CD4-positive, alpha-beta memory T cell (primary cell): ENCODE results near the gene MCMBP. TPM values are rescaled to one million over a fixed set of nuclear protein-coding genes. Genes with fewer than 3 reads are reported as not detected.

Experiments
- CTCF ChIA-PET: fragments of 350-600 bp; sonication (Branson Sonifier 250); formaldehyde crosslinking; loops from one replicate; lab custom pipeline; 2021; ENCODE audit warnings: inconsistent platforms; ENCODE audit not compliant: partially characterized antibody; lab: Charles Lee
- POLR2A ChIA-PET: fragments of 350-600 bp; sonication (Branson Sonifier 250); formaldehyde crosslinking; loops from one replicate; lab custom pipeline; 2021; ENCODE audit not compliant: partially characterized antibody; lab: Charles Lee
- DNase-seq, 5 donors: peaks; one replicate each; pipeline versions ENCODE4 v3.0.0 to v3.0.0-alpha.2; 2020 to 2022; ENCODE audit warnings: mixed read lengths in 1 of 5
- H3K27ac ChIP-seq: one replicate; pipeline ENCODE4 v1.7.0; 2013; ENCODE audit warnings: low read depth, low read length
- H3K27me3 ChIP-seq: 2 replicates; pipeline ENCODE4 v1.7.0; 2013; ENCODE audit warnings: mild to moderate bottlenecking, low read length, moderate library complexity; ENCODE audit not compliant: insufficient read depth
- H3K36me3 ChIP-seq: 2 replicates; pipeline ENCODE4 v1.7.0; 2013; ENCODE audit warnings: mild to moderate bottlenecking, low read length, moderate library complexity; ENCODE audit not compliant: insufficient read depth
- H3K4me1 ChIP-seq: 2 replicates; pipeline ENCODE4 v1.7.0; 2013; ENCODE audit warnings: mild to moderate bottlenecking, low read length, moderate library complexity; ENCODE audit not compliant: insufficient read depth
- H3K4me3 ChIP-seq, 2 donors: one replicate each; pipeline ENCODE4 v1.7.0; 2013; ENCODE audit warnings: low read length in 2 of 2, mild to moderate bottlenecking in 1 of 2
- H3K9me3 ChIP-seq, 2 donors: one replicate each; pipeline ENCODE4 v1.7.0; 2013; ENCODE audit warnings: low read length in 2 of 2, control low read depth in 1 of 2; ENCODE audit not compliant: control insufficient read depth in 1 of 2
- H3K27ac Mint-ChIP-seq, 7 donors: one replicate each; pipeline ENCODE4 v1.8.0; 2020 to 2021; ENCODE audit warnings: mixed read lengths in 7 of 7, mild to moderate bottlenecking in 6 of 7, inconsistent platforms in 3 of 7, moderate library complexity in 3 of 7
- H3K27me3 Mint-ChIP-seq, 2 donors: one replicate each; pipeline ENCODE4 v1.8.0; 2020 to 2021; ENCODE audit warnings: mixed read lengths in 2 of 2
- H3K36me3 Mint-ChIP-seq, 2 donors: one replicate each; pipeline ENCODE4 v1.8.0; 2020 to 2021; ENCODE audit warnings: mixed read lengths in 2 of 2, inconsistent platforms in 1 of 2, mild to moderate bottlenecking in 1 of 2
- H3K4me1 Mint-ChIP-seq, 4 donors: one replicate each; pipeline ENCODE4 v1.8.0; 2020 to 2021; ENCODE audit warnings: mixed read lengths in 4 of 4, mild to moderate bottlenecking in 1 of 4
- H3K4me3 Mint-ChIP-seq, 8 donors: one replicate each; pipeline ENCODE4 v1.8.0; 2020 to 2021; ENCODE audit warnings: mixed read lengths in 8 of 8, mild to moderate bottlenecking in 7 of 8, moderate library complexity in 6 of 8, inconsistent platforms in 3 of 8
- H3K9me3 Mint-ChIP-seq, 8 donors: one replicate each; pipeline ENCODE4 v1.8.0; 2020 to 2021; ENCODE audit warnings: mixed read lengths in 8 of 8, mild to moderate bottlenecking in 5 of 8, inconsistent platforms in 3 of 8, moderate library complexity in 1 of 8
- intact Hi-C: fragments of 100-400 bp; cut with micrococcal nuclease; formaldehyde crosslinking; loops from one replicate; pipeline ENCODE4 v1.15.1; 2023
- polyA plus RNA-seq, 2 donors: library from polyadenylated mRNA; unstranded; fragments of 300-500 nt; fragmentation: Illumina TruSeq; gene quantifications; one replicate each; pipeline ENCODE4 v1.2.3, GENCODE V29; 2021
- total RNA-seq, 2 experiments: library from RNA; stranded (reverse); gene quantifications; one replicate each; pipeline ENCODE4 v1.2.3, GENCODE V29; 2021

Gene MCMBP
- total and polyA plus RNA-seq, 4 experiments from 2014 or later = 54.8 to 70.5 (median 62.1) TPM

DNA sequence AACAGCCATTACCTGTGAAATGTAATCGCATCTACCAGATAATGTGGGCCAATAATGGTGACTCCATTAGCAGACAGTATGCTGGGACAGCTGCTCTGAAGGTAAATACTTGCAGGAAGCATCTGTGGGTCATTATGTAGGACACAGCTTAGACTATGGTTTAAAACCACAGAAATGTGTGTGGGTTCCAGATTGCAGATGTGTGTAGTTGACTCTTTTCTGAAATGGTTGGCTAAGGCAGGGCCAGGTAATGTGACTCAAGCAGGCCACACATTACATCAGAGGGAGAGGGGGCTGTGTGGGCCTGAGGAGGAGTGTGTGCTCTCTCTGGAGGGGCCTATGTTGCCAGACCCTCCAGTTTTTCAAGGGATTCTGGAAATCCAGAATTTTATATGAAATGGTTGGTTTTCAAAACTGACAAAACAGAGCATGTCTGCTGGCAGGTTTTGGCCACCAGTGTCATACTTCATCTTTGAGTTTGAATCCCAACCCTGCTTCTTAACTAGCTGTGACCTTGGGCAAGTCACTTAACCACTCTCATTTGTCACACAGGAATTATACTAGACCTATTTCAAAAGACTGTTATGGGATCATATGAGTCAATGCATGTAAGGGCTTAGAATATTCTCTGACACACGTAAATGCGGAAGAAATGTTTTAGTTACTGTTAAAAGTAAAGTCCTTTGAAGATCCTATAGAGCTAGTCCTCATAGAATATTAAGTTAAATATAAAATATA, 64.5 kb downstream of the MCMBP start:
- peak overlapping the region in 5 of 7 donors; percentile 3 to 59 (median 42) for H3K27ac Mint-ChIP-seq
- H3K27me3 Mint-ChIP-seq = no peaks in the 10 kb centered on the region
- peaks cover 17 to 28% of the 10 kb centered on the region in 2 donors for H3K36me3 Mint-ChIP-seq
- ChIA-PET POLR2A (no interaction called here), CTCF (interaction anchor here (1.0 to 1.1 kb wide), 2 partner anchors 51 to 58 kb away, joined by 3 to 6 read pairs; no protein-coding TSS in a partner anchor)
- H3K9me3 Mint-ChIP-seq = no peaks in the 10 kb centered on the region
- Histone ChIP-seq H3K9me3 (no peaks in the 10 kb centered on the region), H3K4me3 (no peak overlapping the region), H3K36me3 (peaks cover 7% of the 10 kb centered on the region), H3K4me1 (no peaks in the 10 kb centered on the region), H3K27me3 (no peaks in the 10 kb centered on the region), H3K27ac (no peak overlapping the region)
- intact Hi-C loops = no loop called here
- H3K4me3 Mint-ChIP-seq = peak overlapping the region in 1 of 8 donors; percentile 17
- peaks cover 0 to 7% (median 0%) of the 10 kb centered on the region in 4 donors for H3K4me1 Mint-ChIP-seq
- DNase-seq = peak in 1 of 5 donors; percentile 6

DNA sequence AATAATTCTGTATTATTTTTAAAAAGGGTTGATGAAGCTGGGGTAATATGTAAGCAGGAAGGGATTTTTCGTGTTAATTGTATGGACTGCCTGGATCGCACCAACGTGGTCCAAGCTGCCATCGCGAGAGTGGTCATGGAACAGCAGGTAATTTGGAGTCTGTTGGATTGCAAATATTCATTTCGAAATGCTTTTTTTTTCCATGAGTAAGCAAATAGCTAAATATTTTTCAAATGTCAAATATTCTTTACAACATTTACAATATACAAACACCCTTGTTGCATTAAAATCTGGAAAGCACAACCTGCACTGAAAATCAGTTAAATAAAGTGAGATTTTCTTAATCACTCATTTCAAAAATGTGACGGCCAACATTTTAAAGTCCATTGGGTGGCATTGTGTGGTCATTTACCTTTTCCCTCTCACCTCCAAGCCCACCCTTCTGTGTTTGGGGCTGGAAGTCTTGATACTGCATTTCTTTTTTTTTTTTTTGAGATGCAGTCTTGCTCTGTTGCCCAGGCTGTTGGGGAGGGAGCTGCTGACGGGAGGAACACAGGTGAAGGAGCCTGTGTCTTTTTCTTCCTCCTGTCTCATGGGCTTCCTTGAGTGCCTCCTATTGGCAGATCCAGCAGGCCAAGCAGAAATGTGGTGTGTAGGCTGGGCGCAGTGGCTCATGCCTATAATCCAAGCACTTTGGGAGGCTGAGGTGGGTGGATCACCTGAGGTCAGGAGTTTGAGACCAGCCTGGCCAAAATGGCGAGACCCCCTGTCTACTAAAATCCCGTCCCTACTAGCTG, 66.1 kb downstream of the MCMBP start:
- intact Hi-C loops = no loop called here

DNA sequence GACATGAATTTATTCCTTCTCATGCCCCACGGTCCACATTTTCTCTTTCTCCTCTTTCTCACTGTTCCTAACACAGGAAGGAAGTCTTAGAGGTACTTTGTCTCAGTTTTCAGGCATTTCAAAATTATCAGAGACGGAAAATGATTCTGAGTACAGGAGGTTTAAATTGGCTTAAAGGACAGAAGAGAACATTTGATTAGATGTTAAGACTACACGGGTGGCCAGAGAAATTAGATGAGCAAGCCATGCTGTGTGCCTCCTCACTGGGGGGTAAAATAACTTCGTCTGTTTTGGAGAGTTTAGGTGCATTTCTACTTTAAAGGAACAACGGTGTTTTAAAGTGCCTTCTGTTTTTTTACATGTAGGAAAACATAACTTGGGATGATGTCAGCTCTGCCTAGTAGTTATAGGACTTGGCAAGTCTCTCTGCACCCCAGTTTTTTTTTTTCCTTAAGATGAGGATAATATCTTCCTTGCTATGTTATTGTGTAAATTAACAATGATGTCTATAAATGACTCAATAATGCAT, 66.9 kb downstream of the MCMBP start:
- ChIA-PET POLR2A (no interaction called here), CTCF (no interaction called here)
- no peak overlapping the region for H3K27ac Mint-ChIP-seq
- H3K36me3 ChIP-seq = peaks cover 7% of the 10 kb centered on the region
- H3K4me1 ChIP-seq = no peaks in the 10 kb centered on the region
- peaks cover 2 to 16% (median 3%) of the 10 kb centered on the region in 4 donors for H3K4me1 Mint-ChIP-seq
- intact Hi-C loops = no loop called here
- no peak overlapping the region for H3K27ac ChIP-seq
- H3K9me3 ChIP-seq = no peaks in the 10 kb centered on the region
- no peak overlapping the region for H3K4me3 ChIP-seq
- no peaks in the 10 kb centered on the region for H3K27me3 ChIP-seq
- no peak for DNase-seq
- H3K9me3 Mint-ChIP-seq = no peaks in the 10 kb centered on the region
- H3K27me3 Mint-ChIP-seq = no peaks in the 10 kb centered on the region
- H3K4me3 Mint-ChIP-seq = no peak overlapping the region
- H3K36me3 Mint-ChIP-seq = peaks cover 15 to 24% of the 10 kb centered on the region in 2 donors

More for the DNA sequence above, 66.1 kb downstream of the MCMBP start:
- DNase-seq = no peak
- POLR2A ChIA-PET = no interaction called here
- Histone ChIP-seq H3K4me1 (no peaks in the 10 kb centered on the region), H3K4me3 (no peak overlapping the region), H3K36me3 (peaks cover 7% of the 10 kb centered on the region), H3K9me3 (no peaks in the 10 kb centered on the region), H3K27me3 (no peaks in the 10 kb centered on the region), H3K27ac (no peak overlapping the region)
- CTCF ChIA-PET = no interaction called here
- H3K36me3 Mint-ChIP-seq = peaks cover 15 to 24% of the 10 kb centered on the region in 2 donors
- H3K4me1 Mint-ChIP-seq = peaks cover 0 to 11% (median 0%) of the 10 kb centered on the region in 4 donors
- H3K27ac Mint-ChIP-seq = no peak overlapping the region
- no peak overlapping the region for H3K4me3 Mint-ChIP-seq
- H3K27me3 Mint-ChIP-seq = no peaks in the 10 kb centered on the region
- no peaks in the 10 kb centered on the region for H3K9me3 Mint-ChIP-seq

DNA sequence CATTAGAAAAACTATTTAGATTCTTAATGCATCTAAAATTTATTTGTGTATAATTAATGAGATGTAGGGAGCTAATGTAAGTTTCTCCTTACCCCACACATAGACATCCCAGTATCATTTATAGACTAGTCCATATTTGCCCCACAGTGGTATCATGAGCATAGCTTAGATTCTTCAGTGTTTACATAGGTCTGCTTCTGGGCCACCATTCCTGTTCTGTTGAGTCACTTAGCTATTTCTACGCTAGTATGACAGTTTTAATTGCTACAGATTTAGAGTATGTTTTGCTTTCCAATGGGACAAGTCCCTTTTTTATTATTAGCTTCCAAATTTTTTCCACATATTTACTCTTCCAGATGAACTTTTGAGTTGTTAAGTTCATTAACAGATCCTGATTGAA, 69.4 kb downstream of the MCMBP start:
- CTCF ChIA-PET = interaction anchor here (1.0 kb wide), 2 partner anchors 116 to 119 kb away, joined by 3 read pairs; no protein-coding TSS in a partner anchor

DNA sequence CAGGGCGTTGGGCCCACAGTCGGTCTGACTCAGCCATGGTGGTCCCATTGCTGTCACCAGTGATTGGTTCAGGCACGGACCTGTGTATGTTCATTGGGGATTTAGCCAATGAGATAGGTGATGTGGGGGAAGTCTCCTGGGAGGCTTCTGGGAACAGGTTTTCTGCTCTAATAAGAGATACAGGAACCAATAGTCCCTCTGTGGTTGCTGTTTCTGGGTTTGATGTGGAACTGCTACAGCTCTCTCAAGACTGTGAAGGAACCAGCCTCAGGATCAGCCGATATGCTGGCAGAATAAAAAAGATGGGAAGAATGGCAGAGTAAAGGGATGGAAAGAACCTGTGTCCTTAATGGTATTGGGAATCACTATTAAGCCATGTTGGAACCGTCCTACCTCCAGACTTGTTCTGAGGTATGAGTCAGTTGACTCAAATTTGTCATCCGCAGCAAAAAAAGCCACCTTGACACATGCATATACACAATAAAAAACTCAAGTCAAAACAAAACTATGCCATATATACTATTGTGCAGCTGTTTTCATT, 70.6 kb downstream of the MCMBP start:
- POLR2A ChIA-PET = no interaction called here
- Mint-ChIP-seq H3K4me3 (peak overlapping the region in 1 of 8 donors; percentile 41), H3K9me3 (no peaks in the 10 kb centered on the region), H3K27me3 (no peaks in the 10 kb centered on the region), H3K36me3 (peaks cover 23 to 25% of the 10 kb centered on the region in 2 donors), H3K4me1 (peaks cover 2 to 9% (median 3%) of the 10 kb centered on the region in 4 donors), H3K27ac (no peak overlapping the region)
- intact Hi-C loops = no loop called here
- no peaks in the 10 kb centered on the region for H3K9me3 ChIP-seq
- H3K36me3 ChIP-seq = peaks cover 7% of the 10 kb centered on the region
- no peak overlapping the region for H3K4me3 ChIP-seq
- CTCF ChIA-PET = no interaction called here
- H3K27ac ChIP-seq = no peak overlapping the region
- no peaks in the 10 kb centered on the region for H3K27me3 ChIP-seq
- DNase-seq = no peak
- H3K4me1 ChIP-seq = no peaks in the 10 kb centered on the region

More for the DNA sequence above, 69.4 kb downstream of the MCMBP start:
- no peak overlapping the region for H3K4me3 ChIP-seq
- Mint-ChIP-seq H3K4me3 (no peak overlapping the region), H3K36me3 (peaks cover 20 to 24% of the 10 kb centered on the region in 2 donors), H3K4me1 (peaks cover 2 to 14% (median 3%) of the 10 kb centered on the region in 4 donors), H3K9me3 (no peaks in the 10 kb centered on the region), H3K27me3 (no peaks in the 10 kb centered on the region), H3K27ac (no peak overlapping the region)
- H3K9me3 ChIP-seq = no peaks in the 10 kb centered on the region
- no peaks in the 10 kb centered on the region for H3K4me1 ChIP-seq
- DNase-seq = no peak
- no peaks in the 10 kb centered on the region for H3K27me3 ChIP-seq
- POLR2A ChIA-PET = interaction anchor here (0.8 kb wide), 1 partner anchor 89 kb away, joined by 3 read pairs; the partner anchor contains the start of gene SEC23IP
- peaks cover 7% of the 10 kb centered on the region for H3K36me3 ChIP-seq
- intact Hi-C loops = no loop called here
- no peak overlapping the region for H3K27ac ChIP-seq

DNA sequence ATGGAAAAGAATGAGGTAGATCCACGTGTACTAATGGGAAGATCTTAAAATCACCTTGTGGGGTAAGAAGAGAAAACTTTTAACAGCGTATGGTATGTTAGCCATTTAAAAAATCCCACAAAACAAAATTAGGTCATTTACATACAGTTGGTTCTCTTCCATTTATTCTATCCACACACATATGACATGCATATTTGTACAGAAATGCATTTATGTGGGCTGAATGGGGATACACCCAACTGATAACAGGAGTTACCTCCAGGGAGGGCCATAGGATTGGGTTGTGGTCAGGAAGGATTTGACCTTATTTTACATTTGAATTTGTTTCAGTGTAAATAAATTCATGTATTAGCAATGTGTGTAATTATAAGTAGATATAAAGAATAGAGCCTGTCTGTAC, 71.5 kb downstream of the MCMBP start:
- H3K27me3 Mint-ChIP-seq = no peaks in the 10 kb centered on the region
- Histone ChIP-seq H3K4me1 (no peaks in the 10 kb centered on the region), H3K36me3 (peaks cover 7% of the 10 kb centered on the region), H3K27me3 (no peaks in the 10 kb centered on the region), H3K9me3 (no peaks in the 10 kb centered on the region), H3K27ac (no peak overlapping the region), H3K4me3 (no peak overlapping the region)
- H3K4me3 Mint-ChIP-seq = no peak overlapping the region
- DNase-seq = no peak
- peaks cover 2 to 9% (median 3%) of the 10 kb centered on the region in 4 donors for H3K4me1 Mint-ChIP-seq
- POLR2A ChIA-PET = no interaction called here
- CTCF ChIA-PET = no interaction called here
- intact Hi-C loops = no loop called here
- no peak overlapping the region for H3K27ac Mint-ChIP-seq
- H3K9me3 Mint-ChIP-seq = no peaks in the 10 kb centered on the region
- H3K36me3 Mint-ChIP-seq = peaks cover 32 to 33% of the 10 kb centered on the region in 2 donors

DNA sequence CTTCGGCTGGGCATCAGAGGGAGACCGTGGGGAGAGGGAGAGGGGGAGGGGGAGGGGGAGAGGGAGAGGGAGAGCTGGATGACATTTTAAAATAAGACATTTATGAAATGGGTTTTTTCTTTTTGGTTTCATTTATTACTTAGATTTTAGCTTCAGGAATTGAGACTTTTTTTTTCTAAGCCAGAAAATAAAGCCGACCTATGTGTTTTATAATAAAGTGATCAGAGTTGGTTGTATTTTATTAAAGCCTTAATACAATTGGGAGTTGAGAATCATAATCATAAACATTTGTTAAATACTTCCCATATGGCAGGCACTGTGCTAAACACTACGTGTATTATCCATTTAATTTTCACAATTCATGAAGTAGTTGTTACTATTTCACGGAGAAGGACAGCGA, 76.6 kb downstream of the MCMBP start:
- Histone ChIP-seq H3K36me3 (no peaks in the 10 kb centered on the region), H3K27ac (no peak overlapping the region), H3K4me3 (no peak overlapping the region), H3K9me3 (no peaks in the 10 kb centered on the region), H3K27me3 (no peaks in the 10 kb centered on the region), H3K4me1 (no peaks in the 10 kb centered on the region)
- no peak for DNase-seq
- CTCF ChIA-PET = no interaction called here
- no peaks in the 10 kb centered on the region for H3K9me3 Mint-ChIP-seq
- POLR2A ChIA-PET = no interaction called here
- intact Hi-C loops = no loop called here
- H3K4me1 Mint-ChIP-seq = peaks cover 0 to 3% (median 2%) of the 10 kb centered on the region in 4 donors
- H3K27ac Mint-ChIP-seq = no peak overlapping the region
- no peak overlapping the region for H3K4me3 Mint-ChIP-seq
- H3K36me3 Mint-ChIP-seq = peaks cover 14 to 38% of the 10 kb centered on the region in 2 donors
- no peaks in the 10 kb centered on the region for H3K27me3 Mint-ChIP-seq
